ENCODE results near the gene FAM76B. TPM values are rescaled to one million over a fixed set of nuclear protein-coding genes. Genes with fewer than 3 reads are reported as not detected.

FAM76B gene
- total RNA-seq, 4 donors from 2014 or later = 43.1 to 149 (median 46.7) TPM

- DNase-seq = no peak
- TF ChIP-seq POLR2A (IDR thresholded peaks at IDR 0.05) = no peak
- TF ChIP-seq, protein P1, sequence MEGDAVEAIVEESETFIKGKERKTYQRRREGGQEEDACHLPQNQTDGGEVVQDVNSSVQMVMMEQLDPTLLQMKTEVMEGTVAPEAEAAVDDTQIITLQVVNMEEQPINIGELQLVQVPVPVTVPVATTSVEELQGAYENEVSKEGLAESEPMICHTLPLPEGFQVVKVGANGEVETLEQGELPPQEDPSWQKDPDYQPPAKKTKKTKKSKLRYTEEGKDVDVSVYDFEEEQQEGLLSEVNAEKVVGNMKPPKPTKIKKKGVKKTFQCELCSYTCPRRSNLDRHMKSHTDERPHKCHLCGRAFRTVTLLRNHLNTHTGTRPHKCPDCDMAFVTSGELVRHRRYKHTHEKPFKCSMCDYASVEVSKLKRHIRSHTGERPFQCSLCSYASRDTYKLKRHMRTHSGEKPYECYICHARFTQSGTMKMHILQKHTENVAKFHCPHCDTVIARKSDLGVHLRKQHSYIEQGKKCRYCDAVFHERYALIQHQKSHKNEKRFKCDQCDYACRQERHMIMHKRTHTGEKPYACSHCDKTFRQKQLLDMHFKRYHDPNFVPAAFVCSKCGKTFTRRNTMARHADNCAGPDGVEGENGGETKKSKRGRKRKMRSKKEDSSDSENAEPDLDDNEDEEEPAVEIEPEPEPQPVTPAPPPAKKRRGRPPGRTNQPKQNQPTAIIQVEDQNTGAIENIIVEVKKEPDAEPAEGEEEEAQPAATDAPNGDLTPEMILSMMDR (IDR thresholded peaks at IDR 0.05) = no peak
- H3K27me3 ChIP-seq = no peaks in the 10 kb centered on the region
- peak overlapping the region in 1 of 4 donors; percentile 44 for H3K27ac ChIP-seq
- H3K36me3 ChIP-seq = peaks cover 0 to 16% (median 0%) of the 10 kb centered on the region in 3 donors
- peak overlapping the region in 1 of 4 donors; percentile 17 for H3K4me3 ChIP-seq
- no peaks in the 10 kb centered on the region for H3K9me3 ChIP-seq
- peaks cover 0 to 29% (median 2%) of the 10 kb centered on the region in 4 donors for H3K4me1 ChIP-seq
Measured at GRCh38 chr11:95795627-95796295, 6.2 kb upstream of the FAM76B start.

DNA sequence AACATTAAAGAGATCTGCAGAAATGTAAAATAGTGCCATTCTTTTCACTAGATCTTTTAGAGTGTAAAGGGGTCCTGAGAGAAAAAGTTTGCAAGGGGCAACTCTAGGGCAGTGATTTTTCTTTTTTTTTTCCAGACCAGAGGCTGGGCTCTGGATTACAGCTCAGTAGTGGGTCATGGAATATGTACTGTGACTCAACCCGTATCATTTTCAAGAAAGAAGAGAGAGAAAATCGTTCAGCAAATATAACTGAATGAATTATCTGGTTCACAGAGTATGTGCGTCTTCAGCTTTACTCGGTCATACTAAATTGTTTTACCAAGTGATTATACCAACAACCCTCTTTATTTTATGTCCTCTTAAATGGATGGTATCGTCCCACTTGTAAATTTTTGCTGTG lies 4.5 kb upstream of the FAM76B start:
- DNase-seq = no peak
- TF ChIP-seq, protein P1 (IDR thresholded peaks at IDR 0.05) = no peak
- no peak for TF ChIP-seq POLR2A (IDR thresholded peaks at IDR 0.05)
- Histone ChIP-seq H3K36me3 (peaks cover 0 to 1% (median 0%) of the 10 kb centered on the region in 3 donors), H3K27ac (no peak overlapping the region), H3K9me3 (no peaks in the 10 kb centered on the region), H3K4me3 (no peak overlapping the region), H3K4me1 (peaks cover 0 to 29% (median 2%) of the 10 kb centered on the region in 4 donors), H3K27me3 (no peaks in the 10 kb centered on the region)

DNA sequence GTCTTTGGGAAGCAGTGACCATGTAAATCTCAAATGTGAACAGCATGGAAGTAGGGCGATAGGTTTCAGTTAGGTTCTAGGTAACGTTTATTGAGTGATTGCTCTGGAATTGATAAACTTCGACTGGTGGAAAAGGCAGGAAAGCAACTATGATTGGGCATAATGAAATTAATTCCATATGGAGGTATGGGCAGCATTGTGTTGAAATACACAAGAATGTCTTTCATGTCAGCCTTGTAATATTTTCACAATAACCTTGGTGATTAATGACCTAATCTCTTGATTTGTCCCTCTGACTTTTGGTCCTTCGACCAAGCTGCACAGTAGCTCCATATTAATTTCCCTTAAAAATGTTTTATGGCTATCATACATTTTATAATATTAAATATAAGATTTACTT lies 3.5 kb upstream of the FAM76B start:
- no peak overlapping the region for H3K4me3 ChIP-seq
- no peak overlapping the region for H3K27ac ChIP-seq
- DNase-seq = no peak
- H3K36me3 ChIP-seq = no peaks in the 10 kb centered on the region
- no peaks in the 10 kb centered on the region for H3K9me3 ChIP-seq
- no peaks in the 10 kb centered on the region for H3K27me3 ChIP-seq
- TF ChIP-seq, protein P1 (IDR thresholded peaks at IDR 0.05) = no peak
- TF ChIP-seq POLR2A (IDR thresholded peaks at IDR 0.05) = no peak
- H3K4me1 ChIP-seq = peaks cover 0 to 35% (median 5%) of the 10 kb centered on the region in 4 donors

DNA sequence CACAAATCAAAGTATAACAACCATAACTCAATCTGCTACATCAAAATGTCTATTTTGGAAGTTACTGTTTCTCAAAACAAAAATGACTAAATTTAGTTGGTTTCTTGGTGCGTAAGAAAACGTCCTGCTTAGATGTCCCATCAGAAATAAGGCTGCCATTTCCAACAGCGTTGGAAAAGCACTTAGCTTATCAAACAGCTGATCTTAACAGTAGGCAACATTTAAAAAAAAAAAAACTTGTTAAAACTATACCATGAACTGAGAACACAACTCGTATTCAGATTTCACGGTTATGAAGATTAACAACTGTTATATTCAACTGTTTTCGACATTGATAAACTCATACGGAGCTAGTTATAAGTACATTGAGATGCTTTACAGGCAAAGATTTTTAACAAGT lies 3.1 kb upstream of the FAM76B start:
- H3K27me3 ChIP-seq = no peaks in the 10 kb centered on the region
- no peak for TF ChIP-seq POLR2A (IDR thresholded peaks at IDR 0.05)
- TF ChIP-seq, protein P1 (IDR thresholded peaks at IDR 0.05) = no peak
- H3K9me3 ChIP-seq = no peaks in the 10 kb centered on the region
- no peak for DNase-seq
- no peak overlapping the region for H3K27ac ChIP-seq
- no peaks in the 10 kb centered on the region for H3K36me3 ChIP-seq
- H3K4me1 ChIP-seq = peaks cover 0 to 36% (median 5%) of the 10 kb centered on the region in 4 donors
- peak overlapping the region in 1 of 4 donors; percentile 84 for H3K4me3 ChIP-seq

- Histone ChIP-seq H3K27me3 (no peaks in the 10 kb centered on the region), H3K4me1 (peaks cover 0 to 36% (median 5%) of the 10 kb centered on the region in 4 donors), H3K27ac (no peak overlapping the region), H3K4me3 (peak overlapping the region in 2 of 4 donors; percentile 82 to 84), H3K9me3 (no peaks in the 10 kb centered on the region), H3K36me3 (peaks cover 0 to 2% (median 0%) of the 10 kb centered on the region in 3 donors)
- no peak for TF ChIP-seq POLR2A (IDR thresholded peaks at IDR 0.05)
- TF ChIP-seq, protein P1 (IDR thresholded peaks at IDR 0.05) = no peak
- no peak for DNase-seq
Measured at GRCh38 chr11:95792200-95792599, 2.6 kb upstream of the FAM76B start.

Measured in Peyer's patch (tissue), 4 donors.